A673 (cell line): ENCODE data around the gene ACYP2.
"Not testable (repeated sequence)": the region's sequence is repeated elsewhere in the genome, so short reads cannot be mapped to it uniquely, and the experiment has no call there.

ENCODE experiments used
- EZH2 ChIP-seq: fragments of 200-600 bp; sonication (generic); IDR thresholded peaks from 2 replicates; pipeline ENCODE4 v1.6.1; 2017; ENCODE audit warnings: borderline replicate concordance, low read depth, mild to moderate bottlenecking, mixed read lengths, antibody characterized with exemption, low read length; ENCODE audit not compliant: poor library complexity, severe bottlenecking
- TF ChIP-seq, protein P1 (sequence below): fragments of 300-800, 200-600 bp; sonication (generic); conservative IDR thresholded peaks from 2 replicates; pipeline ENCODE4 v1.5.1; 2017; ENCODE audit warnings: low read depth, mild to moderate bottlenecking, antibody characterized with exemption, low read length, moderate library complexity, mixed read lengths

DNA sequence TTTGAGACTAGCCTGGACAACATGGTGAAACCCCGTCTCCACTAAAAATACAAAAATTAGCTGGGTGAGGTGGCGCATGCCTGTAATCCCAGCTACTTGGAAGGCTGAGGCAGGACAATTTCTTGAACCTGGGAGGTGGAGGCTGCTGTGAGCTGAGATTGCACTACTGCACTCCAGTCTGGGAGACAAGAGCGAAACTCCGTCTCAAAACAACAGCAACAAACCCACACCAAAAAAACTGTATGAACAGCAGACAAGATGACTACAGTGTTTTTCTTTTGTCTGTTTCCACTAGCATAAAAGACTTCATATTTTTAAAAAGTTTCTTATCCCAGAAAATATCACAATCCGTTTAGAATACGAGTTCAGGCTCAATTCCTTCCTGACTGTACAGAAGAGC, 936 bp upstream of the ACYP2 start:
- TF ChIP-seq EZH2: not testable (repeated sequence)
- TF ChIP-seq, protein P1, sequence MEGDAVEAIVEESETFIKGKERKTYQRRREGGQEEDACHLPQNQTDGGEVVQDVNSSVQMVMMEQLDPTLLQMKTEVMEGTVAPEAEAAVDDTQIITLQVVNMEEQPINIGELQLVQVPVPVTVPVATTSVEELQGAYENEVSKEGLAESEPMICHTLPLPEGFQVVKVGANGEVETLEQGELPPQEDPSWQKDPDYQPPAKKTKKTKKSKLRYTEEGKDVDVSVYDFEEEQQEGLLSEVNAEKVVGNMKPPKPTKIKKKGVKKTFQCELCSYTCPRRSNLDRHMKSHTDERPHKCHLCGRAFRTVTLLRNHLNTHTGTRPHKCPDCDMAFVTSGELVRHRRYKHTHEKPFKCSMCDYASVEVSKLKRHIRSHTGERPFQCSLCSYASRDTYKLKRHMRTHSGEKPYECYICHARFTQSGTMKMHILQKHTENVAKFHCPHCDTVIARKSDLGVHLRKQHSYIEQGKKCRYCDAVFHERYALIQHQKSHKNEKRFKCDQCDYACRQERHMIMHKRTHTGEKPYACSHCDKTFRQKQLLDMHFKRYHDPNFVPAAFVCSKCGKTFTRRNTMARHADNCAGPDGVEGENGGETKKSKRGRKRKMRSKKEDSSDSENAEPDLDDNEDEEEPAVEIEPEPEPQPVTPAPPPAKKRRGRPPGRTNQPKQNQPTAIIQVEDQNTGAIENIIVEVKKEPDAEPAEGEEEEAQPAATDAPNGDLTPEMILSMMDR: not testable (repeated sequence)
